Gastroesophageal sphincter (tissue), 4 donors: ENCODE data around the gene LRPAP1. TPM values are rescaled to one million over a fixed set of nuclear protein-coding genes. Genes with fewer than 3 reads are reported as not detected.

ENCODE experiments used
- ATAC-seq: fragments of 150-250 bp; one replicate; pipeline ENCODE4 v1.9.1; 2016; ENCODE audit warnings: mild to moderate bottlenecking, moderate library complexity
- H3K27ac ChIP-seq, 4 donors: fragments of 200-600 bp; sonication (generic) in 3 of 4; 1 replicate in 3 of 4; 2 replicates in 1 of 4; pipeline ENCODE4 v1.5.1; 2016 to 2019
- H3K27me3 ChIP-seq: fragments of 200-600 bp; sonication (generic); one replicate; pipeline ENCODE4 v1.5.1; 2019
- H3K36me3 ChIP-seq, 2 donors: fragments of 200-600 bp; sonication (generic); one replicate each; pipeline ENCODE4 v1.5.1; 2019; ENCODE audit warnings: control low read depth in 1 of 2
- H3K4me1 ChIP-seq, 3 donors: fragments of 200-600 bp; sonication (generic); 1 replicate in 2 of 3; 2 replicates in 1 of 3; pipeline ENCODE4 v1.5.1; 2016 to 2019; ENCODE audit warnings: control low read depth in 2 of 3
- H3K4me3 ChIP-seq, 2 donors: fragments of 200-600 bp; sonication (generic); one replicate each; pipeline ENCODE4 v1.5.1; 2019; ENCODE audit warnings: mild to moderate bottlenecking in 1 of 2, moderate library complexity in 1 of 2
- H3K9me3 ChIP-seq, 3 donors: fragments of 200-600 bp; sonication (generic); one replicate each; pipeline ENCODE4 v1.5.1; 2017 to 2019; ENCODE audit warnings: control low read depth in 2 of 3
- EP300 ChIP-seq: sonication (generic); formaldehyde crosslinking; IDR thresholded peaks from one replicate; pipeline ENCODE4 v1.6.1; 2017; ENCODE audit warnings: antibody characterized with exemption, mild to moderate bottlenecking
- POLR2A ChIP-seq, 2 donors: fragments of 450-650 bp; IDR thresholded peaks; one replicate each; pipeline ENCODE4 v1.6.1; 2017; ENCODE audit warnings: antibody characterized with exemption in 2 of 2, mild to moderate bottlenecking in 2 of 2, moderate library complexity in 1 of 2
- POLR2AphosphoS5 ChIP-seq: sonication (generic); formaldehyde crosslinking; IDR thresholded peaks from one replicate; pipeline ENCODE4 v1.6.1; 2017; ENCODE audit warnings: antibody characterized with exemption
- WGBS, 2 donors: methylation state at CpG; one replicate each; pipeline ENCODE4 v1.1.5; 2018; ENCODE audit warnings: low coverage in 1 of 2; 5-methylcytosine and 5-hydroxymethylcytosine counted together
- total RNA-seq, 4 donors: library from RNA; depleted of rRNA; stranded (reverse); fragments of >200 nt; gene quantifications; one replicate each; pipeline ENCODE4 v1.1.0, GENCODE V29; 2016
- TF ChIP-seq, protein P1 (sequence below), 4 experiments: fragments of 200-600 bp in 2 of 4; fragments of 450-650 bp in 2 of 4; sonication (generic) in 1 of 4; IDR thresholded peaks; one replicate each; pipeline ENCODE4 v1.5.1; 2017 to 2019; ENCODE audit warnings: antibody characterized with exemption in 4 of 4, mild to moderate bottlenecking in 2 of 4, moderate library complexity in 2 of 4

LRPAP1 gene
- total RNA-seq, 4 donors from 2014 or later, result 180 to 267 (median 201) TPM

DNA sequence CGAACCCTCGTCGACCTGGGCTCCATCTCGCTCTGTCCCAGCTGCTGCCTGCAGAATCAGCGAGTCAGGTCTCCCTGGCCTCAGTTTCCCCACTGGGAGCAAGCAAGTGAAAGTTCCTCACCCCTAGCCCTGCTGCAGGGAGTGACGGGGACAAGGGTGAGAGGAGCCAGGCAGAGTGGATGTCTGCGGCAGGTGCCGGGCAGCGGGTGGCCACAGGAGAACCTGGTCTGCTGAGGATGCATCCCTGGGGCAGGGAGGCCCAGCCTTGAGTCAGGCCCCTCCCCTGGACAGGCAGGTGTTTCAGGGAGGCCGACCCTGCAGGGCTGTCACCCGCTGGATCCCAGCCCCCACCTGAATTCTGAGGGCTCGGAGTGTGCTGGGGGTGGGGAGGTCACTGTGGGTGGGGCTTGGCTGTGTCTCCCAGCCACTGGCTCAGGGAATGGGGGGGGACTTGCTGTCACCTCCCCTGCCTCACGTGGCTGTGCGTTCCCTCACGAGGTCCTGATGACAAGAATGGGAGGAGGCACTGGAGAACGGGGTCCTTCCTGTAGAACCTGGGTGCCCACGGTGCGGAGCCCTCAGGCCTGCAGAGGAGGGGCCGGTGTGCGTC is 33.2 kb downstream of the LRPAP1 start:
- TF ChIP-seq, protein P1, sequence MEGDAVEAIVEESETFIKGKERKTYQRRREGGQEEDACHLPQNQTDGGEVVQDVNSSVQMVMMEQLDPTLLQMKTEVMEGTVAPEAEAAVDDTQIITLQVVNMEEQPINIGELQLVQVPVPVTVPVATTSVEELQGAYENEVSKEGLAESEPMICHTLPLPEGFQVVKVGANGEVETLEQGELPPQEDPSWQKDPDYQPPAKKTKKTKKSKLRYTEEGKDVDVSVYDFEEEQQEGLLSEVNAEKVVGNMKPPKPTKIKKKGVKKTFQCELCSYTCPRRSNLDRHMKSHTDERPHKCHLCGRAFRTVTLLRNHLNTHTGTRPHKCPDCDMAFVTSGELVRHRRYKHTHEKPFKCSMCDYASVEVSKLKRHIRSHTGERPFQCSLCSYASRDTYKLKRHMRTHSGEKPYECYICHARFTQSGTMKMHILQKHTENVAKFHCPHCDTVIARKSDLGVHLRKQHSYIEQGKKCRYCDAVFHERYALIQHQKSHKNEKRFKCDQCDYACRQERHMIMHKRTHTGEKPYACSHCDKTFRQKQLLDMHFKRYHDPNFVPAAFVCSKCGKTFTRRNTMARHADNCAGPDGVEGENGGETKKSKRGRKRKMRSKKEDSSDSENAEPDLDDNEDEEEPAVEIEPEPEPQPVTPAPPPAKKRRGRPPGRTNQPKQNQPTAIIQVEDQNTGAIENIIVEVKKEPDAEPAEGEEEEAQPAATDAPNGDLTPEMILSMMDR (IDR thresholded peaks at IDR 0.05), result no peak
- no peak for TF ChIP-seq EP300
- TF ChIP-seq POLR2A (IDR thresholded peaks at IDR 0.05), result no peak
- no peak for TF ChIP-seq POLR2AphosphoS5
- Histone ChIP-seq H3K4me3 (no peak overlapping the region), H3K27me3 (peaks cover 25% of the 10 kb centered on the region), H3K27ac (no peak overlapping the region), H3K9me3 (no peaks in the 10 kb centered on the region), H3K4me1 (no peaks in the 10 kb centered on the region), H3K36me3 (peaks cover 0 to 46% of the 10 kb centered on the region in 2 donors)
- ATAC-seq, result no peak
- WGBS, 2 donors, result no CpG with 5 or more reads among the region's 20 CpGs

DNA sequence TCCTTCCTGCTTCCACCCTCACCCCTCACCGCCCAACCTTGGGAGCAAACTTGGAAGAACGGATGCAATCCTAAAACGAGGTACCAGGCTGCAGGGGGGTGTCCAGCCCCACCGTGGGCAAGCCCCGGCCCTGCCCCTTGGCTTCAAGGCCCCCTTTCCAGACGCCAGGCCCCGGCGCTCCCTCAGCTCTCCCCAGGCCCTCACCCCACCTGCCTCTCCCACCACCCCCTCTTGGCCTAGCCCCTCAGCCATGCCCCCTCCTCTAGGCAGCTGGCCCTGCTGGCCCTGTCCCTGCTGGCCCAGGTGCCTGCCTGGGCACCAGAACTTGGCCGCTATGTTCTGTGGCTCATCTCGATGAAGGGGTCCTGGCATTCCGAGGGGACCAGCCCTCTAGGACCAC is 33.8 kb downstream of the LRPAP1 start:
- Histone ChIP-seq H3K4me3 (no peak overlapping the region), H3K36me3 (peaks cover 0 to 42% of the 10 kb centered on the region in 2 donors), H3K27ac (no peak overlapping the region), H3K9me3 (no peaks in the 10 kb centered on the region), H3K4me1 (no peaks in the 10 kb centered on the region), H3K27me3 (peaks cover 31% of the 10 kb centered on the region)
- TF ChIP-seq POLR2AphosphoS5 (no peak), POLR2A (IDR thresholded peaks at IDR 0.05) (no peak), EP300 (no peak)
- TF ChIP-seq, protein P1 (IDR thresholded peaks at IDR 0.05), result no peak
- no peak for ATAC-seq
- WGBS, 2 donors, result 59 to 79% methylated on average over 4 of the region's 11 CpGs

DNA sequence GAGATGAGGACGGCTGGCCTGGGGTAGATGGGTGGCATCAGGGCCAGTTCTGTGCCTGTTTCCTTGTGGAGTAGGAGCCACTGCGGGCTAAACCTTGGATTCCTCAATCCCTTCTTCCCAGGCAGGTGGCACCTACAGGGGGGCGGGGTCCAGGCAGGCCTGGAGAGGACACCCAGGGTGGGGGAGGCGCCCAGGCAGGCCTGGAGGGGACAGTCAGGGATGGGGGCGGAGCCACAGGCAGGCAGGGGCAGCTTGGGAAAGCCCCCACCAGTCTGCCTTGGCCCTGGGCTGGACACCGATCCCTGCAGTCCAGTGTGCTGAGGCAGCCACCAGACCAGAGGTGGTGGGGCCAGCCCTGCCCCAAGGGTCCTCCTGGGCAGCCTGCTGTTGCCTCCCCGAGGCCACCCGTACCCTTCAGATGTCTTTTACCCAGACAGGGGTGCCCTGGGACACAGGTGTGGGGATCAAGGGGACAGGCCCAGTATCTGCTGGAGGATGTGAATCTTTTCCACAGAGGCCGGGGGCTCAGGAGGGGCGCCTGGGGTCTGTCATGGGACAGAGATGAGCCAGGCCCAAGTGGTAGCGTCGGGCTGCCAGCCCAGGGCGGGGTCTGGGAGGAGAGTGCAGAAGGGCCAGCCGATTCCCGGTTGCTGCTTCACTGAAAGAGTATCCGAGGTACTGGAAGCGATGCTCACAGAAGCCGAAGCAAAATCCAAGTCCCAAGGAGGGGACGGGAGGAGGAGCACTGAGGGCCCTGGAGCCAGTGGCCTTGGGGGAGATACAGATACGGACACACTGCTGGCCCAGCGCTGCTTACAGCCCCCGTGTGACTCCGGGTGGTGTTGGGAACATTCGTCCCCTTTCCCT is 34.5 kb downstream of the LRPAP1 start:
- Histone ChIP-seq H3K4me1 (no peaks in the 10 kb centered on the region), H3K9me3 (no peaks in the 10 kb centered on the region), H3K27ac (no peak overlapping the region), H3K36me3 (peaks cover 0 to 42% of the 10 kb centered on the region in 2 donors), H3K27me3 (peaks cover 38% of the 10 kb centered on the region), H3K4me3 (no peak overlapping the region)
- TF ChIP-seq POLR2AphosphoS5 (no peak), EP300 (no peak), POLR2A (IDR thresholded peaks at IDR 0.05) (no peak)
- TF ChIP-seq, protein P1 (IDR thresholded peaks at IDR 0.05), result no peak
- WGBS, 2 donors, result 43% methylated on average over 6 of the region's 24 CpGs; no CpG with 5 or more reads in 1 of the 2 donors
- no peak for ATAC-seq

DNA sequence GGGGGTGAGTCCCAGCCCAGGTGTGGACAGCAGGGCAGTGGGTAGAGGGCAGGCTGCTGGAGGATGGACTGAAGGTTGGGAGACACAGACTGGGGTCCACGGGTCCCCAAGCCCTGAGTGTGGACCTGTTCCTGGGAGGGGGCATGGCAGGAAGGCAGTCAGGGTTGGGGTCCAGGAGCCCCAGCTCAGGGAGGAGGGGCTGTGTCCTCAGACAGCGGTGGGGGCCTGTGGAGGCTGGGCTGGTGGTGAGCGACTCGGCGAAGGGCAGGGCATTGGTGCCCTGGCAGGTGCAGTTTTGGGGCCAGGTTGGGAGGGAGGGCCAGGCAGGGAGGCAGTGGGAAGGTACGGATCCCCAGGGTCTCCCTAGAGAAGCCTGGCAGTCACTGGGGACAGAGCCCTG is 35.1 kb downstream of the LRPAP1 start:
- no peaks in the 10 kb centered on the region for H3K4me1 ChIP-seq
- H3K27ac ChIP-seq, result no peak overlapping the region
- no peak for ATAC-seq
- H3K9me3 ChIP-seq, result no peaks in the 10 kb centered on the region
- peaks cover 45% of the 10 kb centered on the region for H3K27me3 ChIP-seq
- no peak overlapping the region for H3K4me3 ChIP-seq
- 71 to 75% methylated on average over 2 to 3 of the region's 6 CpGs for WGBS, 2 donors
- H3K36me3 ChIP-seq, result peaks cover 0 to 37% of the 10 kb centered on the region in 2 donors
- TF ChIP-seq EP300 (no peak), POLR2AphosphoS5 (no peak), POLR2A (IDR thresholded peaks at IDR 0.05) (no peak)
- TF ChIP-seq, protein P1 (IDR thresholded peaks at IDR 0.05), result no peak
